Activated naive CD4-positive, alpha-beta T cell treated with anti-CD3 and anti-CD28 coated beads for 36 hours (primary cell): ENCODE results near the gene PRSS56. TPM values are rescaled to one million over a fixed set of nuclear protein-coding genes. Genes with fewer than 3 reads are reported as not detected.

Experiments
- CTCF ChIA-PET: fragments of 350-600 bp; sonication (Branson Sonifier 250); formaldehyde crosslinking; loops from one replicate; lab custom pipeline; 2021; ENCODE audit warnings: antibody characterized with exemption; lab: Charles Lee
- DNase-seq: peaks from one replicate; pipeline ENCODE4 v3.0.0-alpha.2; 2020
- H3K27ac Mint-ChIP-seq: one replicate; pipeline ENCODE4 v1.8.0; 2021; ENCODE audit warnings: mild to moderate bottlenecking, mixed read lengths
- H3K27me3 Mint-ChIP-seq: one replicate; pipeline ENCODE4 v1.8.0; 2021; ENCODE audit warnings: low read depth, mixed read lengths
- H3K36me3 Mint-ChIP-seq: one replicate; pipeline ENCODE4 v1.8.0; 2021; ENCODE audit warnings: low read depth, mixed read lengths
- H3K4me1 Mint-ChIP-seq: one replicate; pipeline ENCODE4 v1.8.0; 2021; ENCODE audit warnings: low read depth, mixed read lengths
- H3K4me3 Mint-ChIP-seq: one replicate; pipeline ENCODE4 v1.8.0; 2021; ENCODE audit warnings: mild to moderate bottlenecking, moderate library complexity, mixed read lengths
- H3K9me3 Mint-ChIP-seq: one replicate; pipeline ENCODE4 v1.8.0; 2021; ENCODE audit warnings: mixed read lengths
- intact Hi-C: fragments of 100-400 bp; cut with micrococcal nuclease; formaldehyde crosslinking; loops from one replicate; pipeline ENCODE4 v1.15.1; 2023
- total RNA-seq, 2 experiments: library from RNA; stranded (reverse); gene quantifications; one replicate each; pipeline ENCODE4 v1.2.3, GENCODE V29; 2021

The PRSS56 gene
- total RNA-seq, 2 experiments from 2014 or later: not detected

DNA sequence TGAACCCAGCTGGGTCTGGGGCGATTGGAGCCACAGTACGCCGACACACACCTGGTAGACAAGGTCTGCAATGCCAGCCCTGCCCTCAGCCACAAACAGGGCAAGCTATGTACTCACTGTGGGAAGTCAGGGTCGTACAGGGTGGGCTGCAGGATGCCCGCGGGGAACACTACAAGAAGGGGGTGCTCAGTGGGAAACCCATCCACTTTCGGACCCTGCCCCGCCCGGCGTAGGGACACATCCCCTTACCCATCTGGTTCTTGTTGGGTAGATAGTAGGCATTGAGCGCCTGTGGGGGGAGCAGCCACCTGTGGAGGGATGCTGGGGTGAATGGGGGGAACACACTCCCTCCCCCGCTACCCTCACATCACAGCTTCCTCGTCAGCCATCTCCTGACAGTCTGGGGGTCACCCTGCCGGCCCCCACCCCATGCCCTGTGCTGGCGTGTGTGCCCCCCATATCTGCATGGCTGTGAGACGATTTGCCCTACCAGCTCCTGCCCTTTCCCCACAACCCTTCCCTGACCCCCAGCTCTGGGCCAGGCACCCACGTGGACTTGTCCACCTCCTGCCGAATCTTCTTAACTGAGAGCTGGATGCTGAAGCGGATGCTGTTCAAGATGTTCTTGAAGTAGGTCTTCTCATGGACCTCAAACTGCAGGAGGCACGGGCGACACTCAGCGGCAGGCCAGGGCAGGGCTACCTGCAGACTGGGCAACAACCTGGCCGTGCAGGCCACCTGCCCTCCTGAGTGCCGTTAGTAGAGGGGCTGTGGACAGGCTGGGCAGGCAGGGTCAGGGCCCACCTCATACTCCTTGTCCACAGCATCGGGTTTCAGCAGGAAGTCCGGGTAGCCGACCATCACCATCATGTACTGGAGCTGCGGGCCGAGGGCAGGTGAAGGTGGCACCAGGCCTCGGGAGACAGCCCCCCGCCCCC, 37.6 kb upstream of the PRSS56 start:
- Mint-ChIP-seq H3K4me3 (no peak overlapping the region), H3K9me3 (no peaks in the 10 kb centered on the region), H3K27me3 (peaks cover 18% of the 10 kb centered on the region), H3K4me1 (peaks cover 3% of the 10 kb centered on the region), H3K27ac (no peak overlapping the region), H3K36me3 (no peaks in the 10 kb centered on the region)
- intact Hi-C loops: no loop called here
- CTCF ChIA-PET: no interaction called here
- DNase-seq: peak; percentile 4

GRCh38 chr2:232483311-232483922, 36.8 kb upstream of the PRSS56 start:
- intact Hi-C loops: no loop called here
- H3K9me3 Mint-ChIP-seq: no peaks in the 10 kb centered on the region
- DNase-seq: peak; percentile 2
- CTCF ChIA-PET: no interaction called here
- peaks cover 3% of the 10 kb centered on the region for H3K4me1 Mint-ChIP-seq
- no peak overlapping the region for H3K27ac Mint-ChIP-seq
- no peak overlapping the region for H3K4me3 Mint-ChIP-seq
- peaks cover 23% of the 10 kb centered on the region for H3K27me3 Mint-ChIP-seq
- no peaks in the 10 kb centered on the region for H3K36me3 Mint-ChIP-seq

- H3K4me1 Mint-ChIP-seq: peaks cover 3% of the 10 kb centered on the region
- peaks cover 28% of the 10 kb centered on the region for H3K27me3 Mint-ChIP-seq
- H3K36me3 Mint-ChIP-seq: no peaks in the 10 kb centered on the region
- H3K9me3 Mint-ChIP-seq: no peaks in the 10 kb centered on the region
- no peak overlapping the region for H3K27ac Mint-ChIP-seq
- peak; percentile 3 for DNase-seq
- CTCF ChIA-PET: interaction anchor here (1.1 kb wide), 1 partner anchor 577 kb away, joined by 3 read pairs; no protein-coding TSS in a partner anchor
- H3K4me3 Mint-ChIP-seq: no peak overlapping the region
- intact Hi-C loops: no loop called here
These were observed 36.1 kb upstream of the PRSS56 start for GRCh38 chr2:232483923-232484627.

DNA sequence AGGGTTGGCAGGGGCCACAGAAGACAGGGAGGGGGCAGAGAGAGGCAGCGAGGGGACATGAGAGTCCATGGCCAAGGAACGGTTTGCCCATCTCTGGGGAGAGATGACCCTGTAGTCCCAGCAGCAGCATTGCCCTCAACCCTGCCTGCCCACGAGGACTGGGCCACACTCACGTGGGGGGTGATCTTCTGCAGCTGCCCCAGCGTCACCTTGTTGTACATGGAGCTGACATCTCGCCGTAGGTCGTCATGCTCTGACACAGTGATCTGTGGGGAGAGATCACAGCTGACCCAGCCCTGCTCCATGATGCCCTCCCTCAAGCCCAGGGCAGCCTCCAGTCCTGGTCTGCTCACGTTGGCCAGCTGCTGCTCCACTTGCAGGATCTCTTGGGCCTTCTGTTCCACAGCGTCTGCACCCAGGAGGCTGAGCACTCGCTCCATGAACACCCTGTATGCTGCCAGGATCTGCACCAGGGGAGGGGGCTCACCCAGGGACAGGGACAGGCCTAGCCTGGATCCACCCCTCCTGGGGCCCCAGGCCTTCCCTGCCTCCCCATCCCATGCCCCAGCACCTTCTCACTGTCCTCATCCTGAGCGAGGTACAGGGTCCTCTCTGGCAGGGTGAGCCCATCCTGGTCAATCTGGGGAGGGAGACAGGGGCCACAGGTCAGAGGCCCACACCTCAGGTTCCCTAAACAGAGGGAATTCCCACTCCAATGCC, 35.4 kb upstream of the PRSS56 start:
- no peaks in the 10 kb centered on the region for H3K36me3 Mint-ChIP-seq
- no peak overlapping the region for H3K27ac Mint-ChIP-seq
- intact Hi-C loops: no loop called here
- H3K4me3 Mint-ChIP-seq: peak overlapping the region; percentile 3
- peaks cover 31% of the 10 kb centered on the region for H3K27me3 Mint-ChIP-seq
- peak; percentile 2 for DNase-seq
- CTCF ChIA-PET: interaction anchor here (1.1 kb wide), 1 partner anchor 578 kb away, joined by 3 read pairs; no protein-coding TSS in a partner anchor
- peaks cover 3% of the 10 kb centered on the region for H3K4me1 Mint-ChIP-seq
- no peaks in the 10 kb centered on the region for H3K9me3 Mint-ChIP-seq

DNA sequence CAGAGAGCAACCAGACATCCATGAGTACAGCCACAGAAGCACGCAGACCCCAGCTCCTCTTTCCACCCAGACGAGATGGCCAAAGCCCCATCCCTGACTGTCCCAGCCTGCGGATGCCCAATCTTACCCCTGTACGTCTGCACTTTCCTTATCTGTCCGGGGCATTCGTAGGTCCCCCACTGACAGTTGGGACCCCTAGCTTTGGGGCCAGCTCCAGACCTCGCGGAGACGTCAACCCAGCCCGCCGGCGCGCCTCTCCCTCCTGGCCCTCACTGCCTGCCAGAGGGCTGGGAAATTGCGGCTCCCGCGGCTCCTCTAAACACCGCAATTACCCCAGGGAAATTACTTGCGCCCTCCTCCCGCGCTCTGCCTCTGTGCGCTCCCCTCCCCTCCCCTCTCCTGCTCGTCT, 34.8 kb upstream of the PRSS56 start:
- H3K4me1 Mint-ChIP-seq: peaks cover 3% of the 10 kb centered on the region
- peak overlapping the region; percentile 3 for H3K4me3 Mint-ChIP-seq
- H3K27ac Mint-ChIP-seq: no peak overlapping the region
- no peaks in the 10 kb centered on the region for H3K9me3 Mint-ChIP-seq
- peaks cover 34% of the 10 kb centered on the region for H3K27me3 Mint-ChIP-seq
- intact Hi-C loops: no loop called here
- no peaks in the 10 kb centered on the region for H3K36me3 Mint-ChIP-seq
- CTCF ChIA-PET: interaction anchor here (1.1 kb wide), 1 partner anchor 578 kb away, joined by 3 read pairs; no protein-coding TSS in a partner anchor
- peak; percentile 3 for DNase-seq

- H3K36me3 Mint-ChIP-seq: no peaks in the 10 kb centered on the region
- no peak overlapping the region for H3K4me3 Mint-ChIP-seq
- peaks cover 34% of the 10 kb centered on the region for H3K27me3 Mint-ChIP-seq
- peaks cover 3% of the 10 kb centered on the region for H3K4me1 Mint-ChIP-seq
- intact Hi-C loops: no loop called here
- DNase-seq: no peak
- no peaks in the 10 kb centered on the region for H3K9me3 Mint-ChIP-seq
- no peak overlapping the region for H3K27ac Mint-ChIP-seq
- CTCF ChIA-PET: no interaction called here
These were observed 34.2 kb upstream of the PRSS56 start for GRCh38 chr2:232485757-232486557.

DNA sequence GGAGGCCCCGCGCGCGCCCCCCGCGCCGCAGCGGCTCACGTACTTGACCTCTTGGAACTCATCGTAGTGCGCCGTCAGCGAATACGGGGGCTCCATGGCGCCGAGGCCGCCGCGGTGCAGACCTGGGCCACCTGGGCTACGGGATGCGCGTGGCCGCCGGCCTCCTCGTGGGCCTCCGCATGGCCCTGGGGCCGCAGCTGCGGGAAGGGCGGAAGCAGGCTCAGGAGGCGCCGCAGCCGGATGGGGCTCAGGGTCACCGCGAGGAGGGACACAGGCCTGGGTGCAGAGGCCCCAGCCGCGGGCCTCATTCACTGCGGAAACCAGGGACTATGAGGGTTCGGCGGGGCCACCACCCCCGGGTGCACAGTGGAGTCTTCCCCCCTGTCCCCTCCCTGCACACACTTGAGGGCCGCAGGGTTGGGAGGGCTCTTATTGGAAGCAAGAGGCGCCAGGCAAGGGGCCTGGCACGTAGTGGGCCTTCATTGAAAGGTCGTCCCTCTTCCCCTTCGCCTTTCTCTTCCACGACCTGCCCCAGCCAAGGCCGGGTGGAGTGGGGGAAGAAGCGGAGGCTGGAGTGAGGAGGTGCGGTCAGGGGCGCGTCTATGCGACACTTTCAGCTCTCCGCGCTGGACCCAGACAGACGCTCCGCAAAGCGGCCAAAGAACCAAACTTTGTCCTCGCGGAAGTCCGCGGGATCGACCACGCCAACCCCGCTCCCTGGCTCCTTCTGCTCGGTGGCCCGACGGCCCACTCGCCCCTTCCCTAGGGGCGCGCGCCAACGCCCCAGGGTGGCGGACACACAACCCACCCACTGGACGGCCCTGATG, 33.4 kb upstream of the PRSS56 start:
- peaks cover 3% of the 10 kb centered on the region for H3K4me1 Mint-ChIP-seq
- CTCF ChIA-PET: no interaction called here
- H3K27ac Mint-ChIP-seq: no peak overlapping the region

GRCh38 chr2:232487385-232488096, 32.6 kb upstream of the PRSS56 start, which contains the start of gene ECEL1:
ECEL1 (minus strand) TSS chr2:232487834; CDS start chr2:232486653, 1,181 bp downstream.
- DNase-seq: peak; percentile 16
- Mint-ChIP-seq H3K27me3 (peaks cover 34% of the 10 kb centered on the region), H3K4me1 (peaks cover 3% of the 10 kb centered on the region), H3K27ac (no peak within 1 kb of the TSS), H3K36me3 (no peaks in the 10 kb centered on the region), H3K4me3 (no peak within 1 kb of the TSS), H3K9me3 (no peaks in the 10 kb centered on the region)
- intact Hi-C loops: no loop called here
- CTCF ChIA-PET: no interaction called here

More for the DNA sequence above, 33.4 kb upstream of the PRSS56 start:
- Mint-ChIP-seq H3K9me3 (no peaks in the 10 kb centered on the region), H3K4me3 (no peak overlapping the region), H3K27me3 (peaks cover 34% of the 10 kb centered on the region), H3K36me3 (no peaks in the 10 kb centered on the region)
- no peak for DNase-seq
- intact Hi-C loops: no loop called here

- H3K4me1 Mint-ChIP-seq: peaks cover 3% of the 10 kb centered on the region
- no peak for DNase-seq
- intact Hi-C loops: no loop called here
- H3K4me3 Mint-ChIP-seq: no peak overlapping the region
- no peaks in the 10 kb centered on the region for H3K9me3 Mint-ChIP-seq
- CTCF ChIA-PET: no interaction called here
- H3K27ac Mint-ChIP-seq: no peak overlapping the region
- H3K36me3 Mint-ChIP-seq: no peaks in the 10 kb centered on the region
- H3K27me3 Mint-ChIP-seq: peaks cover 34% of the 10 kb centered on the region
These were observed 32.0 kb upstream of the PRSS56 start for GRCh38 chr2:232488097-232488711.

DNA sequence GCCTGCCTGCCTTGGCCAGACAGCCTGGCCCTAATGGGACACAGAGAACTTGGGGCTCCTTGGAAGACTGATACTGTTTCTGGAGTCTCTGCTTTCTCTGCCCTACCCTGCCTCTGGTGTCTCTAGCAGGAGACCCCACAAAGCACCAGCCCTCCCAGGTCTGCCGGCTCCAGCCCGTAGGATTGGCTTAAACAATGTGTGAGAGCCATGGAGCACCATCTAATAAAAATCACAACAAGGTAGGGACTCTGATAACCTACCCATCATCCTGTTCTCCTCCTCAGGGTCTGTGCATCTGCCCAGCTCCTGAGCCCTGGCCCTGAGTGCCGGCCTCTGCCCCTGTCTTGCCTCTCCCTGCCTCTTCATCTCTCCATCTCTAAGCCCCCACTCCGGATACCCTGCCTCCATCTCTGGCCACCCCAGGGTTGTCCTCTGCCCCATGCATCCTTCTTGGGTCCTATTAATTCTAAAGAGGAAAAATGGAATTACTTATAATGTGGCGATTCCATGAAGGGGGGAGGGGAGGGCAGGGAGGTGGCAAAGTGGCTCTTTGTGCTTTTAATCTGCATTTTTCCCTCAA, 31.4 kb upstream of the PRSS56 start:
- H3K4me1 Mint-ChIP-seq: peaks cover 3% of the 10 kb centered on the region
- intact Hi-C loops: no loop called here
- no peak for DNase-seq
- H3K27ac Mint-ChIP-seq: no peak overlapping the region
- no peak overlapping the region for H3K4me3 Mint-ChIP-seq
- CTCF ChIA-PET: no interaction called here
- H3K36me3 Mint-ChIP-seq: no peaks in the 10 kb centered on the region
- peaks cover 34% of the 10 kb centered on the region for H3K27me3 Mint-ChIP-seq
- no peaks in the 10 kb centered on the region for H3K9me3 Mint-ChIP-seq
